DOHH2 (cell line): ENCODE results near the gene RESP18.

ENCODE experiments used
- H3F3A ChIP-seq: fragments of 200-600 bp; sonication (generic), shearing (Covaris generic); 2 replicates; pipeline ENCODE4 v1.6.0; 2016; ENCODE audit warnings: antibody characterized with exemption, mild to moderate bottlenecking; ENCODE audit not compliant: control insufficient read depth, insufficient read depth
- H3K27ac ChIP-seq: fragments of 200-600 bp; sonication (generic); 2 replicates; pipeline ENCODE4 v1.5.1; 2014; ENCODE audit warnings: low read depth, mild to moderate bottlenecking, low read length, moderate library complexity
- H3K27me3 ChIP-seq: fragments of 200-600 bp; sonication (generic); 2 replicates; pipeline ENCODE4 v1.6.1; 2014; ENCODE audit warnings: mild to moderate bottlenecking, low read length, mixed read lengths; ENCODE audit not compliant: control insufficient read depth
- H3K36me3 ChIP-seq: fragments of 200-600 bp; sonication (generic); 2 replicates; pipeline ENCODE4 v1.6.1; 2014; ENCODE audit warnings: mild to moderate bottlenecking, low read length, moderate library complexity, mixed read lengths; ENCODE audit not compliant: control insufficient read depth
- H3K4me1 ChIP-seq: fragments of 200-600 bp; sonication (generic); 2 replicates; pipeline ENCODE4 v1.6.1; 2014; ENCODE audit warnings: mild to moderate bottlenecking, low read length, mixed read lengths; ENCODE audit not compliant: control insufficient read depth
- H3K4me2 ChIP-seq: fragments of 200-600 bp; sonication (generic); 2 replicates; pipeline ENCODE4 v1.6.0; 2014; ENCODE audit warnings: mild to moderate bottlenecking, low read length, moderate library complexity
- H3K4me3 ChIP-seq: fragments of 200-600 bp; sonication (generic); 2 replicates; pipeline ENCODE4 v1.5.1; 2014; ENCODE audit warnings: mild to moderate bottlenecking, low read length, mixed read lengths
- H3K79me2 ChIP-seq: fragments of 200-600 bp; sonication (generic); 2 replicates; pipeline ENCODE4 v1.6.1; 2014; ENCODE audit warnings: mild to moderate bottlenecking, low read length, mixed read lengths; ENCODE audit not compliant: control insufficient read depth
- H3K9me2 ChIP-seq: fragments of 200-600 bp; sonication (generic); replicated peaks from 2 replicates; pipeline ENCODE4 v1.6.1; 2014; ENCODE audit warnings: mild to moderate bottlenecking, low read length, mixed read lengths; ENCODE audit not compliant: control insufficient read depth
- H3K9me3 ChIP-seq: fragments of 200-600 bp; sonication (generic); 2 replicates; pipeline ENCODE4 v1.6.1; 2014; ENCODE audit warnings: antibody characterized with exemption, low read length, mixed read lengths; ENCODE audit not compliant: control insufficient read depth, insufficient read depth
- H4K20me1 ChIP-seq: fragments of 200-600 bp; sonication (generic); 2 replicates; pipeline ENCODE4 v1.6.0; 2014; ENCODE audit warnings: low read depth, mild to moderate bottlenecking, antibody characterized with exemption, low read length, moderate library complexity; ENCODE audit not compliant: control insufficient read depth, insufficient read depth
- EZH2phosphoT487 ChIP-seq: fragments of 200-600 bp; sonication (generic); IDR thresholded peaks from 2 replicates; pipeline ENCODE4 v1.6.1; 2017; ENCODE audit warnings: borderline replicate concordance, mild to moderate bottlenecking, antibody characterized with exemption, low read length, moderate library complexity, mixed read lengths
- TF ChIP-seq, protein P1 (sequence below): fragments of 200-600 bp; sonication (generic); IDR thresholded peaks from one replicate; pipeline ENCODE4 v1.5.1; 2014; ENCODE audit warnings: antibody characterized with exemption, mild to moderate bottlenecking, low read depth, low read length; ENCODE audit not compliant: poor library complexity, severe bottlenecking

The RESP18 gene

GRCh38 chr2:219362524-219363164 lies 30.1 kb upstream of the RESP18 start:
- Histone ChIP-seq H3K27me3 (no peaks in the 10 kb centered on the region), H3K4me3 (no peak overlapping the region), H3K79me2 (no peaks in the 10 kb centered on the region), H3K27ac (no peak overlapping the region), H4K20me1 (no peaks in the 10 kb centered on the region), H3K4me2 (no peak overlapping the region), H3K36me3 (no peaks in the 10 kb centered on the region), H3K9me3 (no peaks in the 10 kb centered on the region), H3K9me2 (no peaks in the 10 kb centered on the region), H3K4me1 (no peaks in the 10 kb centered on the region), H3F3A (no peaks in the 10 kb centered on the region)
- TF ChIP-seq EZH2phosphoT487, result no peak
- TF ChIP-seq, protein P1, sequence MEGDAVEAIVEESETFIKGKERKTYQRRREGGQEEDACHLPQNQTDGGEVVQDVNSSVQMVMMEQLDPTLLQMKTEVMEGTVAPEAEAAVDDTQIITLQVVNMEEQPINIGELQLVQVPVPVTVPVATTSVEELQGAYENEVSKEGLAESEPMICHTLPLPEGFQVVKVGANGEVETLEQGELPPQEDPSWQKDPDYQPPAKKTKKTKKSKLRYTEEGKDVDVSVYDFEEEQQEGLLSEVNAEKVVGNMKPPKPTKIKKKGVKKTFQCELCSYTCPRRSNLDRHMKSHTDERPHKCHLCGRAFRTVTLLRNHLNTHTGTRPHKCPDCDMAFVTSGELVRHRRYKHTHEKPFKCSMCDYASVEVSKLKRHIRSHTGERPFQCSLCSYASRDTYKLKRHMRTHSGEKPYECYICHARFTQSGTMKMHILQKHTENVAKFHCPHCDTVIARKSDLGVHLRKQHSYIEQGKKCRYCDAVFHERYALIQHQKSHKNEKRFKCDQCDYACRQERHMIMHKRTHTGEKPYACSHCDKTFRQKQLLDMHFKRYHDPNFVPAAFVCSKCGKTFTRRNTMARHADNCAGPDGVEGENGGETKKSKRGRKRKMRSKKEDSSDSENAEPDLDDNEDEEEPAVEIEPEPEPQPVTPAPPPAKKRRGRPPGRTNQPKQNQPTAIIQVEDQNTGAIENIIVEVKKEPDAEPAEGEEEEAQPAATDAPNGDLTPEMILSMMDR, result no peak

DNA sequence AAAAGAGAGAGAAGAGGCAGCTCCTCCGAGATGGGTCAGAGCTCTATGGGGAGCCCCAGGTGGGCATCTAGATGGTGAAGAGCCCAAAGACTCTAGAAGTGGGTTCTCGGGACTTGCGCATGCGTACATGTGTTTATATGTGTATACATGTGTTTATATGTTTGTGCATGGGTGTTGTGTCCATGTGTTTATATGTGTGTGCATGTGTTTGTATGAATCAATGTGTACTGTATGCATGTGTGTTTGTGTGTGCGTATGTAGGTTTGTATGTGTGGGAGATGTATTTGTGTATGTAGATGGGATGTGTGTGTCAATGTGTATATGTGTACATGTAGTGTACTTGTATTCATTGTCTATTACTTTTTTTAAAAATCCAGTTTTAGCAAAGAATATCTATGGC lies 29.5 kb upstream of the RESP18 start:
- TF ChIP-seq EZH2phosphoT487, result no peak
- TF ChIP-seq, protein P1, result no peak
- Histone ChIP-seq H3K36me3 (no peaks in the 10 kb centered on the region), H3K79me2 (no peaks in the 10 kb centered on the region), H3K9me2 (no peaks in the 10 kb centered on the region), H3K4me2 (no peak overlapping the region), H3K4me1 (no peaks in the 10 kb centered on the region), H3K27me3 (no peaks in the 10 kb centered on the region), H3K4me3 (no peak overlapping the region), H3F3A (no peaks in the 10 kb centered on the region), H3K9me3 (no peaks in the 10 kb centered on the region), H4K20me1 (no peaks in the 10 kb centered on the region), H3K27ac (no peak overlapping the region)

GRCh38 chr2:219358170-219359075 lies 25.9 kb upstream of the RESP18 start:
- TF ChIP-seq, protein P1, result no peak
- TF ChIP-seq EZH2phosphoT487, result no peak

More at GRCh38 chr2:219358170-219359075, 25.9 kb upstream of the RESP18 start:
- H4K20me1 ChIP-seq, result no peaks in the 10 kb centered on the region
- H3K27ac ChIP-seq, result no peak overlapping the region
- H3K9me3 ChIP-seq, result no peaks in the 10 kb centered on the region
- H3K4me3 ChIP-seq, result no peak overlapping the region
- peaks cover 9% of the 10 kb centered on the region; the same call in 1 of the 2 replicates for H3K27me3 ChIP-seq
- H3K4me2 ChIP-seq, result no peak overlapping the region
- no peaks in the 10 kb centered on the region for H3K36me3 ChIP-seq
- no peaks in the 10 kb centered on the region for H3K4me1 ChIP-seq
- H3F3A ChIP-seq, result no peaks in the 10 kb centered on the region
- no peaks in the 10 kb centered on the region for H3K9me2 ChIP-seq
- H3K79me2 ChIP-seq, result no peaks in the 10 kb centered on the region
